B cell (primary cell): ENCODE results near the gene ASTN2.

ENCODE experiments used
- CTCF ChIP-seq: fragments of 200-600 bp; IDR thresholded peaks from one replicate; pipeline ENCODE4 v1.8.0; 2022; ENCODE audit warnings: antibody characterized with exemption, mild to moderate bottlenecking
- EZH2 ChIP-seq: IDR thresholded peaks from 2 replicates; pipeline ENCODE4 v1.6.1; 2012; ENCODE audit warnings: borderline replicate concordance, low read depth, mild to moderate bottlenecking, moderate library complexity, low read length; ENCODE audit not compliant: insufficient read depth, poor library complexity, severe bottlenecking

GRCh38 chr9:116901260-116901659 is 513.6 kb downstream of the ASTN2 start:
- TF ChIP-seq CTCF (no peak), EZH2 (no peak)
